Fibroblast of the conjunctiva (primary cell): ENCODE measurements around the gene HOXA9.

Source experiments
- DNase-seq: peaks from one replicate; pipeline ENCODE4 v3.0.0-alpha.2; 2010; ENCODE audit warnings: low read depth

Gene HOXA9

GRCh38 chr7:27141137-27141922 is 24.0 kb downstream of the HOXA9 start:
- DNase-seq = no peak

GRCh38 chr7:27140126-27140857 is 25.0 kb downstream of the HOXA9 start:
- no peak for DNase-seq

- DNase-seq = no peak
Observed at GRCh38 chr7:27139334-27140125, 25.8 kb downstream of the HOXA9 start.

DNA sequence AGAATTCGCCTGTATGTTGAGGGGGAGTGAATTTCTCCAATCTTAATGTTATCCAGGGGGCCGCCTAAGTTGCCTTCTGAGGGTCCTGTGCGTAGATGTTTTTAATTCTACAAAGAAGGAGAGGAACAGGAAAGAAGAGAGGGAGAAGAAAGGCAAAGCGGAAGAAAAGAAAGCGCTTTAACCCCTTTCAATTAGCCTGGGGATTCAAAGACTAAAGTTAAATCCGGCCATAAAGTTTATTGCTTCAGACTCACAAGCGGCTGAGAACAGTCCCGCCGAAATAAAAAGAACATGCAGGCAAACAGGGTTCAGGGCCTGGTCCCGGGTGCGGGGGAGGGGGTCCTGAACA is 26.4 kb downstream of the HOXA9 start:
- DNase-seq = no peak

- DNase-seq = no peak
Observed at GRCh38 chr7:27138472-27138871, 26.9 kb downstream of the HOXA9 start.

DNA sequence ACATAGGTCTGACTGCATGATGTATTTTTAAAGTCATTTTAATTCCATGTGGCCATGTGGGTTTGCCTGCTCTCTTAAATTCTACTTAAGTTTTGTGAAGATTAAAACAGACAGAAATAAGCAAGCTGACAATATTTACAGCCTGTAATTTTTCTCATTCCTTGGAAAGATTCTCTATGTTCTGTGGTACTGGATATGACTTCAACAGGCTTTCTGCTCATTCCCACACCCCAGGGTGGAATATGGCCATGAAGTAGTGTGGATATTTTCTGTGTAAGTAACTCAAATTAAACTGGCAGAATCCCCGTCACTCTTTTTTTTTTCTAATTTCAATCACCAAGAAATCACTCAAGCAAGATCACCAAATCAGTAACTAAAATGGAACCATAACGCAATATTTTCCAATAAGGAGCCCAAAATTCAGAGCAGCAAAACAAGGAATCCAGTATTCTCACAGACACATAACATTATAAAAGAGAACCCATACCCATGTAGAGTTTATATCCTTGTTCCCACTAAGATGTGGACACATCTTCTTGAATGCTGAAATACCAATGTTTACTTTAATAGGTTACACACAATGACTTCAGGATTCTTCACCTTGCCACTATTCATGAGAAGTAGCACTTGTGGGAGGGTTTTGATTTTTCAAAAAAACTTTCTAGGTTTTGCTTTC is 27.6 kb downstream of the HOXA9 start:
- DNase-seq = no peak

DNA sequence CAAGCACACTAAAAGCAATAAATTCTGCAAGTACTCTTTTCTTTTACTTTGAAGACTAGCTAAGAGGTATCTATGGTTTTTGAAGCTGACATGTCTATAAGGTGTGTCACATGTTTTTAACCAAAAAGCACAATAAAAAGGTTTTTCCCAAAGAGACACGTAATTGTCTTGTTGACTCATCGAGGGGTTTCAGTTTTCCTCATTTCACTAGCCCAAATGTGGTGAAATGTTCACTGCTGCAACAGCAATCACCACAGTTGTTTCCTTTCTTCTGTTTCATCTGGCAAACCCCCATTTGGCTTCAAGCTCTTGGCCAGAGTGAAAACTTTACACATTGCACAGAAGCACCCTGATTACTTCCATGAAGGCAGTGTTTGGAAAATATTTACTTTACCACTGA is 30.9 kb downstream of the HOXA9 start:
- DNase-seq = no peak

DNA sequence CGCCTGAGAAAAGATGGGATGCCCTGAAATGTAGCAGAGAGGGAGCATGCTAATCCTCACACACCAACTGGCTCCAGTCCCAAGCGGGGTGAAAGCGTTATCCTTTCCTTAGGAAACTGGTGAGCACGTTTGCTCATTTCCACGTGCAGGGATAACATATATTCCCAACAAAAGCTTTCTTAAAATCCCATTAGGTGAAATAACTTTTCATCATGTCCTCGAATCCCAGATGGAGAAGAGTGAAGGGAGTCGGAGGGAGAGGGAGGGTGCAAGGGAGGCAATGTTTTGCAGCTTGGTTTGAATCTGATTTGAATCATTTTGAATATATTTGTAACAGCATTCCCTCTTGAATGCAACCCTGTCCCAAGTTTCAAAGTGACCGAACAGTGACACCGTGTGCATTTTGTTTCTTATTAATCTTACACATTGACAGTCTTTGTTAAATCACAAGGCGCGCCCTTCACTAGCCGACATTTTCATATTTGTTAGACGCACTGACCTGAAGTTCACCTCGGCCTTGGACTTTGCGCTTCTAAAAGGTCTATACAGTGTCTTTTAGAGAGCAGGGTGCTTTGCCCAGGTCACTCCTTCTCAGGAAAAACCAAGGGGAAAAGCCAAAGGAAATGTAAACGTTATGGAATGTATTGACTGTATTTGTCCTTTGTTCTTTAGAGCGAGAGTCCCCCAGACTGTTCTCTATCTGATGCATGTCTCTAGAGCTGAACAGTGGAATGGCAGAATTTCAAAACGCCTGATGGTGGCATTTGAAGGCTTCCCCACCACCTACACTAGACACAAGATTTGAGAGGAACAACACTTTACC is 31.7 kb downstream of the HOXA9 start:
- DNase-seq = no peak

- no peak for DNase-seq
Observed at GRCh38 chr7:27132978-27133377, 32.4 kb downstream of the HOXA9 start.

DNA sequence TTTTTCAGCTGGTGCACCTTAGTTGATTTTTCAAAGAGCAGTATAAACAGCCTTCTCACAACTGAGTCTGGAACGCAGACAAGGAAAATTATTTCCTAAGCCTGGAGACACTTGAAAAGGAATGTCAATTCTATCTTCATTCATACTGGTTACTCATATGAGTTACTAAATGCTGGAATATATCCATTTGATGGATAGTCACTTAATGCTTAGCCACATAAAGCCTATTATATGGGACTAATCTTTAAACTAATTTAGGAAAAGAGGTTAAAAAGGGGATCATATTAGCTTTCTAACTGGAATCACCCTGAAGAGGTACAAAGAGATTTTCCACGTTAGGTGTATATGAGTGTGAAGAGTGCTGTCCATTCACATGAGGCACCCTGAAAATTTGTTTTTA is 33.1 kb downstream of the HOXA9 start:
- no peak for DNase-seq

- DNase-seq = no peak
Observed at GRCh38 chr7:27131390-27131819, 33.9 kb downstream of the HOXA9 start.

DNA sequence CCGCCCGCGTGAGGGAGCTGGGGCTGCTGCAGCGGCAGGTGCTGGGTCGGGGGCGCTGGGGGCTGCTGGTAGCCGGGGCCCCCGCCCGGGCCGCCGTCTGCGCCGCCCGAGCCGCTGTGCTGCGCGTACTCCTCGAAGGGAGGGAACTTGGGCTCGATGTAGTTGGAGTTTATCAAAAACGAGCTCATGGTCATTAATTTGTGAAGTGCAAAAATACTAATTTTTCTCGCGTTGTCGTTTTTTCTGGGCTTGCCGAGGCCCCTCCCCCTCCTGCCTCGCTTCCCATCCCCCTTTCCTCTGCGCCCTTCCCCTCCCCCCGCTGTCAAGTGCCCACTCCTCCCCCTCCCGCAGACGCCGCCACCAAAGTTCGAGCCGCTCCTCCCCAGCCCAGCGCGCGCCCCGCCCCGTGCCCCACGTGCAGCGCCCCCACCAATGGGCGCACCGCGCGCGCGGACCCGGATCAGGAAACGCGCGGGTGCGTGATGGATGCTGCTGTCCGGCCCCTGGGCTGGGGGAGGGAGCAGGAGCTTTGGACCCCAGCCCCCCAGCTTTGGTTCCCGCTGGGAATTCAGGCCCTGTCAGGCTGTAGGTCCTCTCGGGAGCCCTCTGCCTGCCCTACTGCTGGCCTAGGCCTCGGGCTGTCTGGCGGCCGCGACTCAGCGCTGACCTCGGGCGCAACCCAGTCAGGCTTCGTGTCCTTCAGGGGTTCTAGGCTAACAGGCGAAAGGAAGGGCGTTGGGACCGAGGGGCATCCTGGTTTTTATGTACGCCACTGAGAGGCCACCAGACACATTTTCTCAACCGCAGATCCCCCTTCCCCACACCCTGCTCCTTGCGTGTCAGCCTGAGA is 34.6 kb downstream of the HOXA9 start, which contains the start of gene HOXA4:
HOXA4 (minus strand) TSS at position 218 of the 850 bp plus-strand sequence; CDS start at position 194, 24 bp downstream.
- no peak for DNase-seq

GRCh38 chr7:27129729-27130539 is 35.4 kb downstream of the HOXA9 start:
- DNase-seq = no peak

DNA sequence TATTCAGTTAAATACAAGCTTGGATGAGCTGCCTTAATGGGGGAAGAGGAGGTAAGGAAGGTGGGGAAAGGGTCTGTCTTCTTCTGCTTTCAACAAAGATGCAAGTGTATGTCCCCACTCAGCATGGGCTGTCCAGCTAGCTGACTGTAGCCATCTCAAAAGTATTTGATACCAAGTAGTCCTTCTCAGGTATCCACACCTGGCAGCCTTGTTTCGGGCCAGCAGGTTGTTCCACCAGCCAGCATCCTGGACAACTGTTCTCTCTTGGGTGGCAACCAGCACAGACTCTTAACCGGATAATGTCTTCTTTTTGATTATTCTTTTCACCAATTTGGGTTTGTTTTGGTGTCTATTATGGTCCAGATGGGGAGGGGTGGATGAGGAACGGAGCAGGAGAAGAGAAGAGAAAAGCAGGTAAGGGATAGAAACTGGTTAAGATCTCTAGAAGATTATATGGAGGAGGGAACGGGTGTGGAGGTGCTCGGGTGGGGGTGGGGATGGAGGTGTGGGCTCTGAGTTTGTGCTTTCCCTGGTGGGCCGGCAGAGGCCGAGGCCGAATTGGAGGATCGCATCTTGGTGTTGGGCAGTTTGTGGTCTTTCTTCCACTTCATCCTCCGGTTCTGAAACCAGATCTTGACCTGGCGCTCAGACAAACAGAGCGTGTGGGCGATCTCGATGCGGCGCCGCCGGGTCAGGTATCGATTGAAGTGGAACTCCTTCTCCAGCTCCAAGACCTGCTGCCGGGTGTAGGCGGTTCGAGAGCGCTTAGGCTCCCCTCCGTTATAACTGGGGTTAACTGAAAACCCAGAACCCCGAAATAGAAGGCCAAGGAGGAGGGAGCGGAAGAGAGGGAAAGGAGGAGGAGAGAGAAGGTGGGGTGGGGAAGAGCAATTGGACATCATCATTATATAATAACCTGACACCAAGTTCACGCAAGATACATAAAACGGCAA is 36.3 kb downstream of the HOXA9 start:
- no peak for DNase-seq

DNA sequence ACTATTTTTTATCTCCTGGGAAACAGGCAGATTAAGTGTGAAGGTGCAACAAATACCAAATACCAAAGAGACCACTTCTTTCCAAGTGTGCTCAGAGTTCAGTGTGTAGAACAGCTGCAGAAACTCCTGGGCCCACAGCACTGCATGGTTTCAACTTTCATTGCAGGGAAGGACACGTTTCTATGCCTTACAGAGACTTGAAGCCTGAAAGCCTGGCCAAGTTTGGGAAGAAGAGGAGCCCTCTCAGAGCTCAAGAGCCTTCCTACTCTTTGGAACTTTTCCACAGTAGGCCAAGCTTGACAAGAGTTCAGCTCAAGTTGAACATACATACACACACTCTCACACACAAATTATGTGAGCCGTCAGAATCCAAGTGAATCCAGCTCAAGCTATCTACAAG is 37.3 kb downstream of the HOXA9 start:
- DNase-seq = no peak

DNA sequence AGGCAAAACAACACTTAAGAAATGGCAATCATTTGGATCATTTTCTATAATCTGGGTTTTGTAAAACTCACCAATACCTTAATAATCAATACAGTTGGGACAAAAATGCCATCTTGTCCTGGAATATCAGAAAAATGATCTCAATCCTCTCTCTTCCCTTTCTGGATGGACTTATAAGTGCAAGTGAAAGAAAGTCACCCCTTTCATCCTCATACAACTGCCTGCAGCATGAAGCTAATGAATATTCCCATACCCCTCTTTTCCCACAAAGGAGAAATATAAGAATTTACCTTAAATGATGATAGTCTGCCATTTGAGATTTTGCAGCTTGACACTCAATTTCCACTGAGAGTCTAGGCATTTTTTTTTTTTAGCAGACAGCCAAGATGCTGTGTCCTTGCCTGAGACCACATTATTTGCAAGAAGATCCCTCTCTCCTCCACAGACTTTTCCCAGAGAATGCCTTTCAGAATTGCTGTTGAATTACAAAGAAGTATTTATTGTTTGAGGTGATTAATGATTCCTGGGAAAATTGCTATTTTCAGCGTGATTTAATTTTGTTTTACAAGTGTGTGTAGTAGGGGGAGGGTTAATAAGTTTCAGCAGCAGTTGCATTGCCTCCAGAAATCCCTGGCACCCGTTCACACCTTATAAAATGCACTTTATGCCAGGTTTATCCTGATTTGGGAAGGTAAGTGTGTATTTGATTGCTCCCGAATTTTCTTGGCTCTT is 38.6 kb downstream of the HOXA9 start:
- no peak for DNase-seq

DNA sequence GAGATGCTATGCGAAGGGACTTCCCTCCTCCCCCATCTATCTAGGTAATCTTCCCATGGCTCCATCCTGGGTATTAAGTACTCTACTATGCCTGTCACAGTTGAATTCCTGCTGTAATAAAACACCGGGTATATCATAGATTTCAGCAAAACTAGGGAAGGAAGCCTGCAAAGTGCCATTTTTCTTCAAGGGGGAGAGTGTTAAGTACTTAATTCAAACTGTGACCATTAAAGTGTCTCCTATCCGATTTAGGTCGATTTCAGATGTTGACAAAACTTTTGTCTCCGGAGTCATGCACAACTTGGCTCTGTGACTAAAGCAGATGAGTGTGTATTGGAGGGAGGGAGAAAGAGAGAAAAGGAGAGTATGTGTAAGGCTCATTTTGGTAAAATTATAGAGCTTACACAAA is 39.3 kb downstream of the HOXA9 start:
- no peak for DNase-seq
